H9 (cell line): ENCODE data around the gene MREG. TPM values are rescaled to one million over a fixed set of nuclear protein-coding genes. Genes with fewer than 3 reads are reported as not detected.

Source experiments
- DNase-seq: peaks from one replicate; pipeline ENCODE4 v3.0.0-alpha.2; 2017
- H2AFZ ChIP-seq: one replicate; pipeline ENCODE4 v1.6.1; 2013; ENCODE audit warnings: mild to moderate bottlenecking, low read length, control low read depth, moderate library complexity
- H2AK5ac ChIP-seq: 2 replicates; pipeline ENCODE4 v1.6.1; 2013; ENCODE audit warnings: low read length, control low read depth, mixed read lengths; ENCODE audit not compliant: insufficient read length
- H2BK120ac ChIP-seq: one replicate; pipeline ENCODE4 v1.6.1; 2013; ENCODE audit warnings: low read depth, mild to moderate bottlenecking, low read length, control low read depth, inconsistent platforms; ENCODE audit not compliant: poor library complexity, severe bottlenecking
- H2BK12ac ChIP-seq: 2 replicates; pipeline ENCODE4 v1.6.1; 2013; ENCODE audit warnings: low read length, control low read depth, mixed read lengths, low read depth; ENCODE audit not compliant: insufficient read length
- H2BK15ac ChIP-seq: 2 replicates; pipeline ENCODE4 v1.6.1; 2013; ENCODE audit warnings: low read depth, low read length, control low read depth
- H2BK20ac ChIP-seq: one replicate; pipeline ENCODE4 v1.6.1; 2013; ENCODE audit warnings: low read depth, mild to moderate bottlenecking, low read length, control low read depth, inconsistent platforms; ENCODE audit not compliant: poor library complexity, severe bottlenecking
- H2BK5ac ChIP-seq: 2 replicates; pipeline ENCODE4 v1.6.1; 2013; ENCODE audit warnings: low read length, control low read depth, mixed read lengths; ENCODE audit not compliant: insufficient read length
- H3K14ac ChIP-seq: 2 replicates; pipeline ENCODE4 v1.6.1; 2013; ENCODE audit warnings: low read length, control low read depth; ENCODE audit not compliant: insufficient read depth
- H3K18ac ChIP-seq: 2 replicates; pipeline ENCODE4 v1.6.1; 2013; ENCODE audit warnings: low read depth, mild to moderate bottlenecking, mixed read lengths, low read length, control low read depth; ENCODE audit not compliant: insufficient read length
- H3K23ac ChIP-seq: 2 replicates; pipeline ENCODE4 v1.6.1; 2013; ENCODE audit warnings: low read length, control low read depth, mixed read lengths, low read depth; ENCODE audit not compliant: insufficient read length
- H3K23me2 ChIP-seq: 2 replicates; pipeline ENCODE4 v1.6.1; 2013; ENCODE audit warnings: low read depth, mild to moderate bottlenecking, mixed read lengths, low read length, control low read depth; ENCODE audit not compliant: insufficient read length, poor library complexity, severe bottlenecking
- H3K27ac ChIP-seq: 2 replicates; pipeline ENCODE4 v1.5.1; 2013; ENCODE audit warnings: low read length, control low read depth, mixed read lengths, low read depth; ENCODE audit not compliant: insufficient read length
- H3K27me3 ChIP-seq: 2 replicates; pipeline ENCODE4 v1.6.1; 2013; ENCODE audit warnings: low read length, control low read depth, inconsistent platforms; ENCODE audit not compliant: insufficient read depth
- H3K4ac ChIP-seq: 2 replicates; pipeline ENCODE4 v1.6.1; 2013; ENCODE audit warnings: low read depth, mild to moderate bottlenecking, control low read depth, inconsistent platforms, low read length, moderate library complexity
- H3K4me1 ChIP-seq: 2 replicates; pipeline ENCODE4 v1.6.1; 2013; ENCODE audit warnings: low read length, control low read depth, inconsistent platforms; ENCODE audit not compliant: insufficient read depth
- H3K4me2 ChIP-seq: 2 replicates; pipeline ENCODE4 v1.6.1; 2013; ENCODE audit warnings: low read length, control low read depth, mixed read lengths; ENCODE audit not compliant: insufficient read length, insufficient read depth
- H3K56ac ChIP-seq: 2 replicates; pipeline ENCODE4 v1.6.1; 2013; ENCODE audit warnings: low read depth, mild to moderate bottlenecking, mixed read lengths, low read length, control low read depth; ENCODE audit not compliant: insufficient read length
- H3K79me1 ChIP-seq: 2 replicates; pipeline ENCODE4 v1.6.1; 2013; ENCODE audit warnings: low read depth, mild to moderate bottlenecking, moderate library complexity, low read length, control low read depth, inconsistent platforms; ENCODE audit not compliant: insufficient read depth, poor library complexity, severe bottlenecking
- H3K79me2 ChIP-seq: 2 replicates; pipeline ENCODE4 v1.6.1; 2013; ENCODE audit warnings: low read length, control low read depth, inconsistent platforms; ENCODE audit not compliant: insufficient read depth
- H3K9ac ChIP-seq: 2 replicates; pipeline ENCODE4 v1.6.1; 2013; ENCODE audit warnings: low read length, control low read depth, mixed read lengths; ENCODE audit not compliant: insufficient read length; ENCODE audit errors: extremely low read depth
- H3K9me3 ChIP-seq: one replicate; pipeline ENCODE4 v1.6.1; 2013; ENCODE audit warnings: low read depth, low read length, inconsistent platforms; ENCODE audit not compliant: control insufficient read depth
- H3T11ph ChIP-seq: one replicate; pipeline ENCODE4 v1.6.1; 2013; ENCODE audit warnings: mild to moderate bottlenecking, low read length, control low read depth, inconsistent platforms
- H4K20me1 ChIP-seq: one replicate; pipeline ENCODE4 v1.6.1; 2013; ENCODE audit not compliant: control insufficient read depth, insufficient read length, insufficient read depth
- H4K5ac ChIP-seq: 2 replicates; pipeline ENCODE4 v1.6.1; 2013; ENCODE audit warnings: low read depth, mild to moderate bottlenecking, mixed read lengths, low read length, control low read depth; ENCODE audit not compliant: insufficient read length
- H4K8ac ChIP-seq: replicated peaks from 2 replicates; pipeline ENCODE4 v1.6.1; 2013; ENCODE audit warnings: low read length, control low read depth, mixed read lengths, low read depth; ENCODE audit not compliant: insufficient read length
- H4K91ac ChIP-seq: 2 replicates; pipeline ENCODE4 v1.6.1; 2013; ENCODE audit warnings: low read depth, mild to moderate bottlenecking, moderate library complexity, mixed read lengths, low read length, control low read depth; ENCODE audit not compliant: insufficient read length
- H3K27ac Mint-ChIP-seq, 3 experiments: 2 replicates in 2 of 3; 3 replicates in 1 of 3; pipeline ENCODE4 v1.8.0; 2020 to 2021; ENCODE audit warnings: mixed read lengths in 3 of 3, mild to moderate bottlenecking in 1 of 3, moderate library complexity in 1 of 3
- H3K27me3 Mint-ChIP-seq: 2 replicates; pipeline ENCODE4 v1.8.0; 2021; ENCODE audit warnings: low read depth, mild to moderate bottlenecking, moderate library complexity, mixed read lengths
- H3K36me3 Mint-ChIP-seq, 3 experiments: 2 replicates in 2 of 3; 3 replicates in 1 of 3; pipeline ENCODE4 v1.8.0; 2020 to 2021; ENCODE audit warnings: low read depth in 3 of 3, mixed read lengths in 3 of 3; ENCODE audit not compliant: insufficient read depth in 1 of 3
- H3K4me1 Mint-ChIP-seq, 2 experiments: 2 replicates each; pipeline ENCODE4 v1.8.0; 2020; ENCODE audit warnings: mixed read lengths in 2 of 2
- H3K4me3 Mint-ChIP-seq, 2 experiments: 2 replicates in 1 of 2; 3 replicates in 1 of 2; pipeline ENCODE4 v1.8.0; 2020 to 2021; ENCODE audit warnings: mild to moderate bottlenecking in 2 of 2, mixed read lengths in 2 of 2, moderate library complexity in 1 of 2
- H3K9me3 Mint-ChIP-seq, 2 experiments: 2 replicates in 1 of 2; 3 replicates in 1 of 2; pipeline ENCODE4 v1.8.0; 2020; ENCODE audit warnings: mild to moderate bottlenecking in 2 of 2, mixed read lengths in 2 of 2, moderate library complexity in 1 of 2
- WGBS: extraction: QIAGEN DNeasy Blood & Tissue Kit; methylation state at CpG from one replicate; pipeline ENCODE4 v1.1.7; 2013; ENCODE audit warnings: missing lambda C conversion rate, low lambda C conversion rate, mixed read lengths; ENCODE audit not compliant: insufficient read length; ENCODE audit errors: extremely low coverage; 5-methylcytosine and 5-hydroxymethylcytosine counted together
- total RNA-seq: library from RNA; stranded (reverse); gene quantifications from 2 replicates; pipeline ENCODE4 v1.2.1, GENCODE V29; 2021
- TF ChIP-seq, protein P1 (sequence below): fragments of 200-600 bp; sonication (generic); conservative IDR thresholded peaks from 3 replicates; pipeline ENCODE4 v1.8.0; 2021; ENCODE audit warnings: antibody characterized with exemption, mild to moderate bottlenecking

The MREG gene
- total RNA-seq, 1 experiment from 2014 or later = 21.8 TPM

DNA sequence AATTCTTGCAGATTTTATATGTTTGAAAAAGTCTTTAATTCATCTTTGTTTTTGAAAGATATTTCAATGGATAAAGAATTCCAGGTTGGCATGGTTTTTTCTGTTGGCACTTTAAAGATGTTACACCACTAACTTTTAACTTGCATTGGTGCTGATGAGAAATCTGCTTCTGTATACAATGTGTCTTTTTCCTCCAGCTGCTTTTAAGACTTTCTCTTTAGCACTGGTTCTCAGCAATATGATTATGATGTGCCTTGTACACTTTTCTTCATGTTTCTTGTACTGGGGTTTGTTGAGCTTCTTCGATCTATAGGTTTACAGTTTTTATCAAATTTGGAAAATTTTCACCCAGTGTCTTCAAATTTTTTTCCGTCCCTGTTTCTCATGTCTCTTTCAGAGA lies 39.1 kb upstream of the MREG start:
- TF ChIP-seq, protein P1, sequence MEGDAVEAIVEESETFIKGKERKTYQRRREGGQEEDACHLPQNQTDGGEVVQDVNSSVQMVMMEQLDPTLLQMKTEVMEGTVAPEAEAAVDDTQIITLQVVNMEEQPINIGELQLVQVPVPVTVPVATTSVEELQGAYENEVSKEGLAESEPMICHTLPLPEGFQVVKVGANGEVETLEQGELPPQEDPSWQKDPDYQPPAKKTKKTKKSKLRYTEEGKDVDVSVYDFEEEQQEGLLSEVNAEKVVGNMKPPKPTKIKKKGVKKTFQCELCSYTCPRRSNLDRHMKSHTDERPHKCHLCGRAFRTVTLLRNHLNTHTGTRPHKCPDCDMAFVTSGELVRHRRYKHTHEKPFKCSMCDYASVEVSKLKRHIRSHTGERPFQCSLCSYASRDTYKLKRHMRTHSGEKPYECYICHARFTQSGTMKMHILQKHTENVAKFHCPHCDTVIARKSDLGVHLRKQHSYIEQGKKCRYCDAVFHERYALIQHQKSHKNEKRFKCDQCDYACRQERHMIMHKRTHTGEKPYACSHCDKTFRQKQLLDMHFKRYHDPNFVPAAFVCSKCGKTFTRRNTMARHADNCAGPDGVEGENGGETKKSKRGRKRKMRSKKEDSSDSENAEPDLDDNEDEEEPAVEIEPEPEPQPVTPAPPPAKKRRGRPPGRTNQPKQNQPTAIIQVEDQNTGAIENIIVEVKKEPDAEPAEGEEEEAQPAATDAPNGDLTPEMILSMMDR = no peak
- H3K4me1 ChIP-seq = no peaks in the 10 kb centered on the region
- no peak for DNase-seq
- H3K23ac ChIP-seq = no peak overlapping the region
- H3K9me3 ChIP-seq = no peaks in the 10 kb centered on the region
- H3K9me3 Mint-ChIP-seq = peaks cover 0 to 4% of the 10 kb centered on the region in 2 experiments; a peak in 1 of 5 replicates
- H4K91ac ChIP-seq = no peak overlapping the region
- H3K9ac ChIP-seq = no peak overlapping the region
- no peak overlapping the region for H2BK120ac ChIP-seq
- H3K27ac ChIP-seq = no peak overlapping the region
- peaks cover 14 to 28% (median 16%) of the 10 kb centered on the region in 3 experiments for H3K36me3 Mint-ChIP-seq
- no peak overlapping the region for H3K56ac ChIP-seq
- H3K27me3 ChIP-seq = no peaks in the 10 kb centered on the region
- H2BK20ac ChIP-seq = no peak overlapping the region
- H3K4me3 Mint-ChIP-seq = no peak overlapping the region; a peak in 1 of 5 replicates
- no peak overlapping the region for H2BK15ac ChIP-seq
- no peak overlapping the region for H4K8ac ChIP-seq
- no peak overlapping the region for H2AFZ ChIP-seq
- H3K4ac ChIP-seq = no peak overlapping the region
- no CpG with 5 or more reads among the region's 2 CpGs for WGBS
- H3K27me3 Mint-ChIP-seq = no peaks in the 10 kb centered on the region
- no peak overlapping the region for H2BK5ac ChIP-seq
- H3K79me1 ChIP-seq = no peaks in the 10 kb centered on the region
- H3K14ac ChIP-seq = no peak overlapping the region
- peaks cover 17 to 25% of the 10 kb centered on the region in 2 experiments for H3K4me1 Mint-ChIP-seq
- peak overlapping the region in 2 of 3 experiments; percentile 5 to 35; a peak in 3 of 7 replicates for H3K27ac Mint-ChIP-seq
- H3K4me2 ChIP-seq = no peak overlapping the region
- no peak overlapping the region for H3K18ac ChIP-seq
- H3K79me2 ChIP-seq = no peaks in the 10 kb centered on the region
- no peaks in the 10 kb centered on the region for H3K23me2 ChIP-seq
- H3T11ph ChIP-seq = no peak overlapping the region
- H4K20me1 ChIP-seq = no peaks in the 10 kb centered on the region
- no peak overlapping the region for H4K5ac ChIP-seq
- H2AK5ac ChIP-seq = no peak overlapping the region
- H2BK12ac ChIP-seq = no peak overlapping the region
